ENCODE data around the gene SLC22A4. TPM values are rescaled to one million over a fixed set of nuclear protein-coding genes. Genes with fewer than 3 reads are reported as not detected.

The SLC22A4 gene
- total and polyA plus RNA-seq, 2 donors (not counting 1 experiment from before 2014, with no cell fraction given), result 0.18 TPM; not detected in 1

DNA sequence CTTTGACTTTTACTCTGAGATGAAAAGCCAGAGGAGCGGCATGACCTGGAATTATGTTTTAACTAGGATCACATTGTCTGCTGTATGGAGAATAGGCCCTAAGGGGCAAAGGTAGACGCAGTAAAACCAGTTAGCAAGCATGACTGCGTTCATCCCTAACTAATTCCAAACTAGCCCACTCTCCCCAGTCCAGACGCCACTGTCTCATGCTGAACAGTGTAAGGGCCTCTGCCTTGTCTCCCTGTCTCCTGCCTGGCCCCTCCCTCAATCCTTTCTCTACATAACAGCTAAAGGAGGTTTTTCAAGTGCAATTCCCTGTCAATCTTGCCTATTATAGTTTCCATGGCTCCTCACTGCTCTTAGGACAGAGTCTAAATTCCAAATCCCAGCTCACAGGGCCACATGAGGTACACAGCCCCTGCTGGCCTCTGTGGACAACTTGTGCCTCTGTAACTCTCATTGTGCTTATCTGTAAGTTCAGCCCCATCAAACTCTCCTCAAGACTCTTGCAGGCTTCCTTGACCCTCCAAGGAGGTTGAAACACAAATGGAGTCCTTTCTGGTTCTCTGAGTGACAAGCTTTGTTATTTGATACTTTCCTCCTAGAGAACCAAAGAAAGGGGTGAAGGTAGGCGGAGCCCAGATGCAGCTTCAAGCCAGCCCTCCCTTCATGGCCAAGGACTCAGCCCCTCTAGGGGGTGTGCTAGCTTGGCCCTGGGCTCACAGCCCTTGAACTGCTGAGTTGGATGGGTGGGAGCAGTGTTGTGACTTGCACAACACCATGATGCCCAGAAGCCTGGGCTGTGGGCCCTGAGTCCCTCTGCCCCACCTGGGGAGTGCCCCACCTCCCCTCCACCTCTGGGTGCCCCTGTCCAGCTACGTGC is 16.0 kb upstream of the SLC22A4 start:
- H3K4me1 ChIP-seq (ENCODE audit: control insufficient read depth in 2 of 2, insufficient read depth in 2 of 2, low read length in 2 of 2), result no peaks in the 10 kb centered on the region
- no peak overlapping the region for H2AFZ ChIP-seq (ENCODE audit: insufficient read depth, low read depth, low read length, poor library complexity, severe bottlenecking)
- no peak overlapping the region for H3K4me2 ChIP-seq (replicated peaks; ENCODE audit: low read depth, low read length, poor library complexity, severe bottlenecking)
- H3K27ac ChIP-seq (ENCODE audit: low read length in 2 of 2), result no peak overlapping the region
- Mint-ChIP-seq H3K27ac (no peak overlapping the region), H3K4me3 (no peak overlapping the region), H3K9me3 (ENCODE audit: insufficient read depth) (no peaks in the 10 kb centered on the region), H3K4me1 (no peaks in the 10 kb centered on the region), H3K27me3 (peaks cover 9% of the 10 kb centered on the region)
- DNase-seq, result no peak
- TF ChIP-seq, protein P1, sequence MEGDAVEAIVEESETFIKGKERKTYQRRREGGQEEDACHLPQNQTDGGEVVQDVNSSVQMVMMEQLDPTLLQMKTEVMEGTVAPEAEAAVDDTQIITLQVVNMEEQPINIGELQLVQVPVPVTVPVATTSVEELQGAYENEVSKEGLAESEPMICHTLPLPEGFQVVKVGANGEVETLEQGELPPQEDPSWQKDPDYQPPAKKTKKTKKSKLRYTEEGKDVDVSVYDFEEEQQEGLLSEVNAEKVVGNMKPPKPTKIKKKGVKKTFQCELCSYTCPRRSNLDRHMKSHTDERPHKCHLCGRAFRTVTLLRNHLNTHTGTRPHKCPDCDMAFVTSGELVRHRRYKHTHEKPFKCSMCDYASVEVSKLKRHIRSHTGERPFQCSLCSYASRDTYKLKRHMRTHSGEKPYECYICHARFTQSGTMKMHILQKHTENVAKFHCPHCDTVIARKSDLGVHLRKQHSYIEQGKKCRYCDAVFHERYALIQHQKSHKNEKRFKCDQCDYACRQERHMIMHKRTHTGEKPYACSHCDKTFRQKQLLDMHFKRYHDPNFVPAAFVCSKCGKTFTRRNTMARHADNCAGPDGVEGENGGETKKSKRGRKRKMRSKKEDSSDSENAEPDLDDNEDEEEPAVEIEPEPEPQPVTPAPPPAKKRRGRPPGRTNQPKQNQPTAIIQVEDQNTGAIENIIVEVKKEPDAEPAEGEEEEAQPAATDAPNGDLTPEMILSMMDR (IDR thresholded peaks at IDR 0.05), result no peak
- H3K9ac ChIP-seq (ENCODE audit: low read length), result no peak overlapping the region
- H3K4me3 ChIP-seq (ENCODE audit: control extremely low read depth in 1 of 5, extremely low read depth in 1 of 5, insufficient read depth in 1 of 5, low read depth in 2 of 5, low read length in 4 of 5), result no peak overlapping the region
- WGBS (ENCODE audit: insufficient coverage), result 100% methylated on average over 4 of the region's 6 CpGs
- no peaks in the 10 kb centered on the region for H3K79me2 ChIP-seq (ENCODE audit: control insufficient read depth, insufficient read depth, low read length)
- ChIA-PET CTCF (interaction anchor here (1.2 kb wide), 1 partner anchor 1149 kb away, joined by 4 read pairs; no protein-coding TSS in a partner anchor), POLR2A (no interaction called here)
- peaks cover 0 to 7% (median 2%) of the 10 kb centered on the region in 4 experiments for H3K27me3 ChIP-seq (replicated peaks in 1 of 4; ENCODE audit: control extremely low read depth in 1 of 4, control insufficient read depth in 3 of 4, insufficient read depth in 4 of 4, low read length in 3 of 4)
- no peaks in the 10 kb centered on the region for H4K20me1 ChIP-seq (ENCODE audit: control insufficient read depth, insufficient read depth, low read length, poor library complexity, severe bottlenecking)
- intact Hi-C loops (cut with micrococcal nuclease), result no loop called here
- H3K36me3 ChIP-seq (replicated peaks in 1 of 2; ENCODE audit: control extremely low read depth in 1 of 2, control insufficient read depth in 1 of 2, extremely low read depth in 1 of 2, insufficient read depth in 2 of 2, low read length in 1 of 2), result no peaks in the 10 kb centered on the region
- ATAC-seq (ENCODE audit: low read depth), result no peak
- H3K9me3 ChIP-seq (ENCODE audit: control extremely low read depth in 1 of 3, control insufficient read depth in 2 of 3, insufficient read depth in 1 of 3, low read length in 2 of 3), result no peaks in the 10 kb centered on the region

DNA sequence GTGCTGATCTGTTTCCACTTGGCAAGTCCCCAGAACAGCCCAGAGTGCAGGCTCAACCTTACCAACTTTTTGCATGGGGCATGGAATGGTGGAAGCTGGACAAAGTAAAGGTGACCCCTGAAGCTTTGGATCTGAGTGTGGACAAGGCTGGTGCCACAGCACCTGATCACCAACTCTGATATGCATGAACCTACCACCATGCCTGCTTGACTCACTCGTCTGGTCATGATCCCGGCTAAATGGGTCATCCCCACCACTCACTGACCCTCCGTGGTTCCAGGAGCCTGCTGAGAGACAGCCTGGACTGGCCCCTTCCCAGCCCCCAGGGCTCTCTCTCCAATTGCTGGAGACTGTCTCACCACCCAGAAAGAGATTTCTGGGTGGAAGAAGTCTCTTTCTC is 14.4 kb upstream of the SLC22A4 start:
- Mint-ChIP-seq H3K4me1 (no peaks in the 10 kb centered on the region), H3K27ac (no peak overlapping the region), H3K27me3 (peaks cover 4% of the 10 kb centered on the region), H3K4me3 (no peak overlapping the region), H3K9me3 (ENCODE audit: insufficient read depth) (no peaks in the 10 kb centered on the region)
- Histone ChIP-seq H3K4me1 (ENCODE audit: control insufficient read depth in 2 of 2, insufficient read depth in 2 of 2, low read length in 2 of 2) (no peaks in the 10 kb centered on the region), H3K4me2 (replicated peaks; ENCODE audit: low read depth, low read length, poor library complexity, severe bottlenecking) (no peak overlapping the region), H3K36me3 (replicated peaks in 1 of 2; ENCODE audit: control extremely low read depth in 1 of 2, control insufficient read depth in 1 of 2, extremely low read depth in 1 of 2, insufficient read depth in 2 of 2, low read length in 1 of 2) (no peaks in the 10 kb centered on the region), H3K9ac (ENCODE audit: low read length) (no peak overlapping the region), H3K4me3 (ENCODE audit: control extremely low read depth in 1 of 5, extremely low read depth in 1 of 5, insufficient read depth in 1 of 5, low read depth in 2 of 5, low read length in 4 of 5) (no peak overlapping the region), H3K27me3 (replicated peaks in 1 of 4; ENCODE audit: control extremely low read depth in 1 of 4, control insufficient read depth in 3 of 4, insufficient read depth in 4 of 4, low read length in 3 of 4) (no peaks in the 10 kb centered on the region), H3K27ac (ENCODE audit: low read length in 2 of 2) (no peak overlapping the region), H3K79me2 (ENCODE audit: control insufficient read depth, insufficient read depth, low read length) (no peaks in the 10 kb centered on the region), H4K20me1 (ENCODE audit: control insufficient read depth, insufficient read depth, low read length, poor library complexity, severe bottlenecking) (no peaks in the 10 kb centered on the region), H2AFZ (ENCODE audit: insufficient read depth, low read depth, low read length, poor library complexity, severe bottlenecking) (no peak overlapping the region), H3K9me3 (ENCODE audit: control extremely low read depth in 1 of 3, control insufficient read depth in 2 of 3, insufficient read depth in 1 of 3, low read length in 2 of 3) (no peaks in the 10 kb centered on the region)
- ATAC-seq (ENCODE audit: low read depth) (no peak), DNase-seq (no peak)
- ChIA-PET POLR2A (interaction anchor here (0.7 kb wide), 1 partner anchor 220 kb away, joined by 3 read pairs; no protein-coding TSS in a partner anchor), CTCF (interaction anchor here (1.1 to 1.2 kb wide), 2 partner anchors 8 to 1147 kb away, joined by 3 to 4 read pairs; no protein-coding TSS in a partner anchor)
- intact Hi-C loops (cut with micrococcal nuclease), result no loop called here
- TF ChIP-seq, protein P1 (IDR thresholded peaks at IDR 0.05), result no peak
- no peak for TF ChIP-seq EZH2 (IDR thresholded peaks at IDR 0.05; ENCODE audit: borderline replicate concordance, insufficient read depth, low read depth, low read length, poor library complexity, severe bottlenecking)
- WGBS (ENCODE audit: insufficient coverage), result 74% methylated on average over 2 of the region's 3 CpGs
